B cell (primary cell): ENCODE data around the gene TPBGL. TPM values are rescaled to one million over a fixed set of nuclear protein-coding genes. Genes with fewer than 3 reads are reported as not detected.
"Not testable (repeated sequence)": the region's sequence is repeated elsewhere in the genome, so short reads cannot be mapped to it uniquely, and the experiment has no call there.

Source experiments
- ATAC-seq: fragments of 200-7000 bp; cut with Tn5 transposase; one replicate; pipeline ENCODE4 v1.10.0; 2021; ENCODE audit warnings: low read depth, mild to moderate bottlenecking, moderate number of reproducible peaks, moderate library complexity
- CTCF ChIA-PET: fragments of 350-600 bp; sonication (Branson Sonifier 250); formaldehyde crosslinking; loops from one replicate; lab custom pipeline; 2021; ENCODE audit warnings: antibody characterized with exemption, inconsistent platforms; lab: Charles Lee
- POLR2A ChIA-PET: fragments of 350-600 bp; sonication (Branson Sonifier 250); formaldehyde crosslinking; loops from one replicate; lab custom pipeline; 2021; ENCODE audit warnings: antibody characterized with exemption; lab: Charles Lee
- DNase-seq: peaks from one replicate; pipeline ENCODE4 v3.0.0; 2013
- H2AFZ ChIP-seq: 2 replicates; pipeline ENCODE4 v1.6.1; 2012; ENCODE audit warnings: mild to moderate bottlenecking, low read depth, low read length; ENCODE audit not compliant: insufficient read depth, poor library complexity, severe bottlenecking
- H3K27ac ChIP-seq, 2 donors: 1 replicate in 1 of 2; 2 replicates in 1 of 2; pipeline ENCODE4 v1.5.1; 2012 to 2013; ENCODE audit warnings: low read length in 2 of 2, mild to moderate bottlenecking in 2 of 2, moderate library complexity in 1 of 2
- H3K27me3 ChIP-seq, 4 experiments: fragments of 200-600 bp in 1 of 4; sonication (generic) in 1 of 4; replicated peaks in 1 of 4; 1 replicate in 2 of 4; 2 replicates in 2 of 4; pipeline versions ENCODE4 v1.6.1 to v1.7.0; 2013 to 2016; ENCODE audit warnings: low read length in 3 of 4, mild to moderate bottlenecking in 2 of 4, mixed read lengths in 1 of 4, moderate library complexity in 1 of 4; ENCODE audit not compliant: insufficient read depth in 4 of 4, control insufficient read depth in 3 of 4; ENCODE audit errors: control extremely low read depth in 1 of 4
- H3K36me3 ChIP-seq, 2 experiments: replicated peaks in 1 of 2; 1 replicate in 1 of 2; 2 replicates in 1 of 2; pipeline versions ENCODE4 v1.6.1 to v1.7.1; 2013; ENCODE audit warnings: low read length in 1 of 2; ENCODE audit not compliant: insufficient read depth in 2 of 2, control insufficient read depth in 1 of 2; ENCODE audit errors: control extremely low read depth in 1 of 2, extremely low read depth in 1 of 2
- H3K4me1 ChIP-seq, 2 donors: fragments of 200-600 bp in 1 of 2; sonication (generic) in 1 of 2; 1 replicate in 1 of 2; 2 replicates in 1 of 2; pipeline versions ENCODE4 v1.5.1 to v1.6.1; 2013 to 2017; ENCODE audit warnings: low read length in 2 of 2; ENCODE audit not compliant: control insufficient read depth in 2 of 2, insufficient read depth in 2 of 2
- H3K4me2 ChIP-seq: replicated peaks from 2 replicates; pipeline ENCODE3; 2012; ENCODE audit warnings: mild to moderate bottlenecking, low read depth, low read length; ENCODE audit not compliant: poor library complexity, severe bottlenecking
- H3K4me3 ChIP-seq, 5 experiments: fragments of 200-600 bp in 1 of 5; sonication (generic) in 1 of 5; 1 replicate in 3 of 5; 2 replicates in 2 of 5; pipeline versions ENCODE4 v1.5.1 to v1.7.0; 2011 to 2016; ENCODE audit warnings: low read length in 4 of 5, mild to moderate bottlenecking in 4 of 5, low read depth in 2 of 5, control low read depth in 1 of 5, moderate library complexity in 1 of 5; ENCODE audit not compliant: insufficient read depth in 1 of 5; ENCODE audit errors: control extremely low read depth in 1 of 5, extremely low read depth in 1 of 5
- H3K79me2 ChIP-seq: fragments of 200-600 bp; sonication (generic); one replicate; pipeline ENCODE4 v1.6.0; 2016; ENCODE audit warnings: low read length; ENCODE audit not compliant: control insufficient read depth, insufficient read depth
- H3K9ac ChIP-seq: fragments of 200-600 bp; sonication (generic); 2 replicates; pipeline ENCODE4 v1.6.1; 2017; ENCODE audit warnings: mild to moderate bottlenecking, low read length, moderate library complexity
- H3K9me3 ChIP-seq, 3 donors: one replicate each; pipeline versions ENCODE4 v1.6.1 to v1.7.1; 2013; ENCODE audit warnings: low read length in 2 of 3; ENCODE audit not compliant: control insufficient read depth in 2 of 3, insufficient read depth in 1 of 3; ENCODE audit errors: control extremely low read depth in 1 of 3
- H4K20me1 ChIP-seq: 2 replicates; pipeline ENCODE4 v1.6.0; 2012; ENCODE audit warnings: mild to moderate bottlenecking, low read length; ENCODE audit not compliant: insufficient read depth, control insufficient read depth, poor library complexity, severe bottlenecking
- H3K27ac Mint-ChIP-seq: one replicate; pipeline ENCODE4 v1.8.0; 2021; ENCODE audit warnings: mixed read lengths
- H3K27me3 Mint-ChIP-seq: one replicate; pipeline ENCODE4 v1.8.0; 2021; ENCODE audit warnings: mixed read lengths
- H3K4me1 Mint-ChIP-seq: one replicate; pipeline ENCODE4 v1.8.0; 2021; ENCODE audit warnings: mixed read lengths
- H3K4me3 Mint-ChIP-seq: one replicate; pipeline ENCODE4 v1.8.0; 2021; ENCODE audit warnings: mixed read lengths
- H3K9me3 Mint-ChIP-seq: one replicate; pipeline ENCODE4 v1.8.0; 2022; ENCODE audit warnings: mixed read lengths; ENCODE audit not compliant: insufficient read depth
- WGBS: methylation state at CpG from one replicate; pipeline ENCODE4 v1.1.5; 2013; ENCODE audit warnings: missing lambda C conversion rate; ENCODE audit not compliant: insufficient coverage; 5-methylcytosine and 5-hydroxymethylcytosine counted together
- intact Hi-C: fragments of 100-400 bp; cut with micrococcal nuclease; formaldehyde crosslinking; loops from one replicate; pipeline ENCODE4 v1.10.0; 2022
- polyA plus RNA-seq: library from polyadenylated mRNA; depleted of rRNA; stranded (reverse); fragments of >200 nt; gene quantifications from 2 replicates; pipeline ENCODE4 v1.2.3, GENCODE V29; 2012
- total RNA-seq, 2 donors: library from RNA; stranded (reverse); fragments of 120-200 nt in 1 of 2; gene quantifications; 1 replicate in 1 of 2; 2 replicates in 1 of 2; pipeline versions ENCODE4 v1.2.3 to v1.2.4, GENCODE V29; 2013 to 2022
- TF ChIP-seq, protein P1 (sequence below): fragments of 200-600 bp; IDR thresholded peaks from one replicate; pipeline ENCODE4 v1.8.0; 2022; ENCODE audit warnings: antibody characterized with exemption, mild to moderate bottlenecking

Gene TPBGL
- total and polyA plus RNA-seq, 2 donors (not counting 1 experiment from before 2014, with no cell fraction given), result not detected

DNA sequence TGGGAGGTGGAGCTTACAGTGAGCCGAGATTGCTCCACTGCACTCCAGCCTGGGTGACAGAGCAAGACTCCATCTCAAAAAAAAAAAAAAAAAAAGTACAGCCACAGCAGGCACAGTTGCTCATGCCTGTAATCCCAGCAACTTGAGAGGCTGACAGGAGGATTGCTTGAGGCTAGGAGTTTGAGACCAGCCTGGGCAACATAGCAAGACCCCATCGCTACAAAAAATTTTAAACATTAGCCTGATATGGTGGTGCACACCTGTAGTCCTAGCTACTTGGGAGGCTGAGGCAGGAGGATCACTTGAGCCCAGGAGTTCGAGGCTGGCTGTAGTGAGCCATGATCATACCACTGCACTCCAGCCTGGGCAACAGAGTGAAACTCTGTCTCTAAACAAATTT, 34.1 kb downstream of the TPBGL start:
- peaks cover 21% of the 10 kb centered on the region for H3K4me1 Mint-ChIP-seq
- WGBS, result no CpG with 5 or more reads among the region's 3 CpGs
- H3K4me3 Mint-ChIP-seq, H3K9me3 Mint-ChIP-seq, intact Hi-C loops, H3K27ac ChIP-seq, H4K20me1 ChIP-seq, H2AFZ ChIP-seq, H3K79me2 ChIP-seq, H3K27ac Mint-ChIP-seq, H3K4me2 ChIP-seq, DNase-seq, H3K9ac ChIP-seq, H3K4me3 ChIP-seq, H3K27me3 ChIP-seq, H3K9me3 ChIP-seq, H3K27me3 Mint-ChIP-seq, ATAC-seq, H3K36me3 ChIP-seq: not testable (repeated sequence)
- POLR2A ChIA-PET, result interaction anchor here (0.6 kb wide), 1 partner anchor 113 kb away, joined by 3 read pairs; no protein-coding TSS in a partner anchor
- CTCF ChIA-PET, result interaction anchor here (0.7 to 13.0 kb wide), 6 partner anchors 8 to 132 kb away, joined by 4 to 347 read pairs (median 4); no protein-coding TSS in a partner anchor
- H3K4me1 ChIP-seq, result peaks cover 16 to 18% of the 10 kb centered on the region in 2 donors

GRCh38 chr11:75275581-75275980, 35.0 kb downstream of the TPBGL start:
- H3K4me1 Mint-ChIP-seq, result peaks cover 21% of the 10 kb centered on the region
- H3K4me3 ChIP-seq, result peak overlapping the region in 4 of 5 experiments; percentile 11 to 27 (median 23)
- no peaks in the 10 kb centered on the region for H4K20me1 ChIP-seq
- ATAC-seq, result peak; percentile 89
- peak overlapping the region; percentile 19 for H3K9ac ChIP-seq
- H3K9me3 Mint-ChIP-seq, result no peaks in the 10 kb centered on the region
- peaks cover 2% of the 10 kb centered on the region for H3K27me3 Mint-ChIP-seq
- TF ChIP-seq, protein P1, sequence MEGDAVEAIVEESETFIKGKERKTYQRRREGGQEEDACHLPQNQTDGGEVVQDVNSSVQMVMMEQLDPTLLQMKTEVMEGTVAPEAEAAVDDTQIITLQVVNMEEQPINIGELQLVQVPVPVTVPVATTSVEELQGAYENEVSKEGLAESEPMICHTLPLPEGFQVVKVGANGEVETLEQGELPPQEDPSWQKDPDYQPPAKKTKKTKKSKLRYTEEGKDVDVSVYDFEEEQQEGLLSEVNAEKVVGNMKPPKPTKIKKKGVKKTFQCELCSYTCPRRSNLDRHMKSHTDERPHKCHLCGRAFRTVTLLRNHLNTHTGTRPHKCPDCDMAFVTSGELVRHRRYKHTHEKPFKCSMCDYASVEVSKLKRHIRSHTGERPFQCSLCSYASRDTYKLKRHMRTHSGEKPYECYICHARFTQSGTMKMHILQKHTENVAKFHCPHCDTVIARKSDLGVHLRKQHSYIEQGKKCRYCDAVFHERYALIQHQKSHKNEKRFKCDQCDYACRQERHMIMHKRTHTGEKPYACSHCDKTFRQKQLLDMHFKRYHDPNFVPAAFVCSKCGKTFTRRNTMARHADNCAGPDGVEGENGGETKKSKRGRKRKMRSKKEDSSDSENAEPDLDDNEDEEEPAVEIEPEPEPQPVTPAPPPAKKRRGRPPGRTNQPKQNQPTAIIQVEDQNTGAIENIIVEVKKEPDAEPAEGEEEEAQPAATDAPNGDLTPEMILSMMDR, result no peak
- H3K27me3 ChIP-seq, result no peaks in the 10 kb centered on the region
- H3K27ac Mint-ChIP-seq, result peak overlapping the region; percentile 93
- no peaks in the 10 kb centered on the region for H3K9me3 ChIP-seq
- H3K4me2 ChIP-seq, result peak overlapping the region; percentile 69
- 3% methylated on average over 4 of the region's 6 CpGs for WGBS
- peak overlapping the region in 1 of 2 donors; percentile 1 for H3K27ac ChIP-seq
- H2AFZ ChIP-seq, result peak overlapping the region; percentile 63
- ChIA-PET CTCF (interaction anchor here (0.8 to 13.0 kb wide), 8 partner anchors 11 to 133 kb away, joined by 3 to 347 read pairs (median 5); partner anchors contain the start of gene RPS3), POLR2A (no interaction called here)
- intact Hi-C loops, result no loop called here
- peaks cover 16 to 18% of the 10 kb centered on the region in 2 donors for H3K4me1 ChIP-seq
- H3K4me3 Mint-ChIP-seq, result peak overlapping the region; percentile 82
- no peaks in the 10 kb centered on the region for H3K79me2 ChIP-seq
- no peaks in the 10 kb centered on the region for H3K36me3 ChIP-seq
- DNase-seq, result peak; percentile 68
